Renal cortical epithelial cell (primary cell): ENCODE results near the gene IRS2. TPM values are rescaled to one million over a fixed set of nuclear protein-coding genes. Genes with fewer than 3 reads are reported as not detected.
A peak's percentile ranks its signal among the peaks of the same experiment; 100 is the strongest.
"Not testable (repeated sequence)": the region's sequence is repeated elsewhere in the genome, so short reads cannot be mapped to it uniquely, and the experiment has no call there.

Experiments
- DNase-seq: peaks from one replicate; pipeline ENCODE4 v3.0.0-alpha.2; 2011; ENCODE audit warnings: low read depth
- total RNA-seq: library from RNA; depleted of rRNA; stranded (reverse); fragments of >200 nt; gene quantifications from 2 replicates; pipeline ENCODE4 v1.2.3, GENCODE V29; 2014

Gene IRS2
- total RNA-seq: 6.8 and 22.3 TPM in 2 replicates

GRCh38 chr13:109786457-109787134 is at the start of gene IRS2:
Gene IRS2, minus strand, starts transcription at chr13:109786583. Its CDS starts 530 bp downstream, at chr13:109786053.
- peak; percentile 84 for DNase-seq

- no peak for DNase-seq
Measured at GRCh38 chr13:109834973-109835720, 48.8 kb upstream of the IRS2 start.

GRCh38 chr13:109833940-109834339 is 47.6 kb upstream of the IRS2 start:
- DNase-seq: no peak

GRCh38 chr13:109833071-109833470 is 46.7 kb upstream of the IRS2 start:
- no peak for DNase-seq

GRCh38 chr13:109828591-109829316 is 42.4 kb upstream of the IRS2 start:
- not testable (repeated sequence) for DNase-seq

GRCh38 chr13:109823201-109823600 is 36.8 kb upstream of the IRS2 start:
- DNase-seq: not testable (repeated sequence)

- DNase-seq: no peak
Measured at GRCh38 chr13:109821103-109821502, 34.7 kb upstream of the IRS2 start.

GRCh38 chr13:109819874-109820273 is 33.5 kb upstream of the IRS2 start:
- peak; percentile 12 for DNase-seq

- no peak for DNase-seq
Measured at GRCh38 chr13:109818886-109819285, 32.5 kb upstream of the IRS2 start.

GRCh38 chr13:109817591-109818535 is 31.5 kb upstream of the IRS2 start:
- no peak for DNase-seq

GRCh38 chr13:109816808-109817203 is 30.4 kb upstream of the IRS2 start:
- peak; percentile 33 for DNase-seq

GRCh38 chr13:109816112-109816807 is 29.9 kb upstream of the IRS2 start:
- DNase-seq: peak; percentile 89

GRCh38 chr13:109815651-109816050 is 29.3 kb upstream of the IRS2 start:
- no peak for DNase-seq

GRCh38 chr13:109813663-109814062 is 27.3 kb upstream of the IRS2 start:
- DNase-seq: no peak

- DNase-seq: peak; percentile 25
Measured at GRCh38 chr13:109812382-109812781, 26.0 kb upstream of the IRS2 start.

GRCh38 chr13:109810761-109811510 is 24.6 kb upstream of the IRS2 start:
- DNase-seq: no peak

GRCh38 chr13:109809216-109809932 is 23.0 kb upstream of the IRS2 start:
- no peak for DNase-seq

GRCh38 chr13:109807345-109807744 is 21.0 kb upstream of the IRS2 start:
- no peak for DNase-seq

- no peak for DNase-seq
Measured at GRCh38 chr13:109804654-109805053, 18.3 kb upstream of the IRS2 start.
